Nephron progenitor cell (in vitro differentiated cells): Measurements from ENCODE around the gene TMEM263.
A peak's percentile ranks its signal among the peaks of the same experiment; 100 is the strongest.
"Not testable (repeated sequence)": the region's sequence is repeated elsewhere in the genome, so short reads cannot be mapped to it uniquely, and the experiment has no call there.

Experiments used
- DNase-seq: peaks from one replicate; pipeline ENCODE4 v3.0.0; 2021
- H3K27ac Mint-ChIP-seq: 2 replicates; pipeline ENCODE4 v1.8.0; 2021; ENCODE audit warnings: mild to moderate bottlenecking, moderate library complexity, mixed read lengths
- H3K27me3 Mint-ChIP-seq: 2 replicates; pipeline ENCODE4 v1.8.0; 2021; ENCODE audit warnings: mild to moderate bottlenecking, low read depth, mixed read lengths; ENCODE audit not compliant: poor library complexity
- H3K36me3 Mint-ChIP-seq: 2 replicates; pipeline ENCODE4 v1.8.0; 2021; ENCODE audit warnings: low read depth, mixed read lengths
- H3K4me1 Mint-ChIP-seq: 2 replicates; pipeline ENCODE4 v1.8.0; 2021; ENCODE audit warnings: mixed read lengths
- H3K4me3 Mint-ChIP-seq: 2 replicates; pipeline ENCODE4 v1.8.0; 2021; ENCODE audit warnings: mild to moderate bottlenecking, moderate library complexity, mixed read lengths
- H3K9me3 Mint-ChIP-seq: 2 replicates; pipeline ENCODE4 v1.8.0; 2021; ENCODE audit warnings: mild to moderate bottlenecking, moderate library complexity, mixed read lengths
- TF ChIP-seq, protein P1 (sequence below): fragments of 200-600 bp; sonication (generic); IDR thresholded peaks from 2 replicates; pipeline ENCODE4 v1.5.0; 2021; ENCODE audit warnings: antibody characterized with exemption

Gene TMEM263

GRCh38 chr12:106919910-106920544 lies 35.7 kb upstream of the TMEM263 start:
- DNase-seq, result peak; percentile 22
- no peak overlapping the region for H3K4me3 Mint-ChIP-seq
- H3K36me3 Mint-ChIP-seq, result peaks cover 9% of the 10 kb centered on the region
- H3K27ac Mint-ChIP-seq, result no peak overlapping the region
- peaks cover 17% of the 10 kb centered on the region for H3K9me3 Mint-ChIP-seq
- peaks cover 13% of the 10 kb centered on the region for H3K27me3 Mint-ChIP-seq
- TF ChIP-seq, protein P1, sequence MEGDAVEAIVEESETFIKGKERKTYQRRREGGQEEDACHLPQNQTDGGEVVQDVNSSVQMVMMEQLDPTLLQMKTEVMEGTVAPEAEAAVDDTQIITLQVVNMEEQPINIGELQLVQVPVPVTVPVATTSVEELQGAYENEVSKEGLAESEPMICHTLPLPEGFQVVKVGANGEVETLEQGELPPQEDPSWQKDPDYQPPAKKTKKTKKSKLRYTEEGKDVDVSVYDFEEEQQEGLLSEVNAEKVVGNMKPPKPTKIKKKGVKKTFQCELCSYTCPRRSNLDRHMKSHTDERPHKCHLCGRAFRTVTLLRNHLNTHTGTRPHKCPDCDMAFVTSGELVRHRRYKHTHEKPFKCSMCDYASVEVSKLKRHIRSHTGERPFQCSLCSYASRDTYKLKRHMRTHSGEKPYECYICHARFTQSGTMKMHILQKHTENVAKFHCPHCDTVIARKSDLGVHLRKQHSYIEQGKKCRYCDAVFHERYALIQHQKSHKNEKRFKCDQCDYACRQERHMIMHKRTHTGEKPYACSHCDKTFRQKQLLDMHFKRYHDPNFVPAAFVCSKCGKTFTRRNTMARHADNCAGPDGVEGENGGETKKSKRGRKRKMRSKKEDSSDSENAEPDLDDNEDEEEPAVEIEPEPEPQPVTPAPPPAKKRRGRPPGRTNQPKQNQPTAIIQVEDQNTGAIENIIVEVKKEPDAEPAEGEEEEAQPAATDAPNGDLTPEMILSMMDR, result peak; percentile 88
- peaks cover 36% of the 10 kb centered on the region for H3K4me1 Mint-ChIP-seq

- Mint-ChIP-seq H3K9me3 (peaks cover 17% of the 10 kb centered on the region), H3K27me3 (peaks cover 13% of the 10 kb centered on the region), H3K4me1 (peaks cover 27% of the 10 kb centered on the region)
- not testable (repeated sequence) for H3K27ac Mint-ChIP-seq, H3K36me3 Mint-ChIP-seq, DNase-seq, H3K4me3 Mint-ChIP-seq
Observed at GRCh38 chr12:106921976-106922375, 33.7 kb upstream of the TMEM263 start.

DNA sequence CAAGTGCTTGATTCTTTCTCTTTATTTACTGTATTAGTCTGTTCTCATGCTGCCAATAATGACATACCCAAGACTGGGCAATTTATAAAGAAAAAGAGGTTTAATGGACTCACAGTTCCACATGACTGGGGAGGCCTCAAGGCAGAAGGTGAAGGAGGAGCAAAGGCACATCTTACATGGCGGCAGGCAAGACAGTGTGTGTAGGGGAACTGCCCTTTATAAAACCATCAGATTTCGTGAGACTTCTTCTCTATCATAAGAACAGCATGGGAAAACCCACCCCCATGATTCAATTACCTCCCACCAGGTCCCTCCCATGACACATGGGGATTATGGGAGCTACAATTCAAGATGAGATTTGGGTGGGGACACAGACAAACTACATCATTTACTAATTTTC lies 32.1 kb upstream of the TMEM263 start:
- Mint-ChIP-seq H3K4me1 (peaks cover 11% of the 10 kb centered on the region), H3K27me3 (peaks cover 17% of the 10 kb centered on the region), H3K9me3 (peaks cover 17% of the 10 kb centered on the region)
- not testable (repeated sequence) for H3K27ac Mint-ChIP-seq, H3K36me3 Mint-ChIP-seq, DNase-seq, H3K4me3 Mint-ChIP-seq

GRCh38 chr12:106924268-106924861 lies 31.3 kb upstream of the TMEM263 start:
- H3K27ac Mint-ChIP-seq, result no peak overlapping the region
- H3K36me3 Mint-ChIP-seq, result peaks cover 9% of the 10 kb centered on the region
- DNase-seq, result no peak
- TF ChIP-seq, protein P1, result no peak
- peaks cover 4% of the 10 kb centered on the region for H3K4me1 Mint-ChIP-seq
- H3K4me3 Mint-ChIP-seq, result no peak overlapping the region
- peaks cover 17% of the 10 kb centered on the region for H3K9me3 Mint-ChIP-seq
- H3K27me3 Mint-ChIP-seq, result peaks cover 14% of the 10 kb centered on the region

- no peak for DNase-seq
- TF ChIP-seq, protein P1, result no peak
- H3K9me3 Mint-ChIP-seq, result peaks cover 21% of the 10 kb centered on the region
- peaks cover 16% of the 10 kb centered on the region for H3K27me3 Mint-ChIP-seq
- H3K36me3 Mint-ChIP-seq, result peaks cover 9% of the 10 kb centered on the region
- no peak overlapping the region for H3K27ac Mint-ChIP-seq
- H3K4me1 Mint-ChIP-seq, result no peaks in the 10 kb centered on the region
- no peak overlapping the region for H3K4me3 Mint-ChIP-seq
Observed at GRCh38 chr12:106926657-106927056, 29.1 kb upstream of the TMEM263 start.

- Mint-ChIP-seq H3K4me1 (no peaks in the 10 kb centered on the region), H3K36me3 (no peaks in the 10 kb centered on the region), H3K27me3 (peaks cover 18% of the 10 kb centered on the region), H3K27ac (no peak overlapping the region), H3K4me3 (no peak overlapping the region), H3K9me3 (peaks cover 4% of the 10 kb centered on the region)
- TF ChIP-seq, protein P1, result no peak
- DNase-seq, result no peak
Observed at GRCh38 chr12:106934277-106934676, 21.4 kb upstream of the TMEM263 start.
